Measurements from ENCODE around the gene P2RY14. TPM values are rescaled to one million over a fixed set of nuclear protein-coding genes. Genes with fewer than 3 reads are reported as not detected.

P2RY14 gene
- total and polyA plus RNA-seq, 4 donors = 2.1 to 11.0 (median 2.5) TPM

DNA sequence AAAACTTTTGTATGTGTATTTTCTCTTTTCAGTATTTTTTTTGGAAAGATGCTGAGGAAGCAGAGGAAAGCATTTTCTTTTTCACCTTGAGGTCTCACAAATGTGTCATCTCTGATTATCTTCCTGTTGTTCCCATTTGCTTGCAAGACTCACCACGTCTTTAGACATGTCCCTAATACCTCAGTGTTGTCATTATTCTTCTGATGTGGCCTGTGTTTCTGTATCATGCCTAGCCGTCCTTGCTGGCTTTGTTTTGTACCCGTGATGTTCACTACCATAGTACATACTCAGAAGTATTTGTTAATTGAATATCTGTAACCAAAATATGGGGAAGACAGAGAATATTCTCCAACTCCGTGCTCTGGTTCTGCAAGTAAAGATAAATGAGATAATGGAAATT, 5.0 kb upstream of the P2RY14 start:
- Histone ChIP-seq H3K4me1 (ENCODE audit: control insufficient read depth in 5 of 5, insufficient read depth in 5 of 5, low read length in 5 of 5) (peaks cover 0 to 7% (median 0%) of the 10 kb centered on the region in 5 donors), H3K27ac (ENCODE audit: low read depth in 1 of 2, low read length in 1 of 2) (no peak overlapping the region), H3K9me3 (ENCODE audit: control insufficient read depth in 4 of 4, insufficient read depth in 3 of 4, low read length in 3 of 4) (no peaks in the 10 kb centered on the region), H3K4me3 (no peak overlapping the region), H3K9ac (ENCODE audit: insufficient read depth in 1 of 2, low read length in 2 of 2) (no peak overlapping the region), H3K27me3 (ENCODE audit: control insufficient read depth in 3 of 3, insufficient read depth in 3 of 3, low read length in 2 of 3) (no peaks in the 10 kb centered on the region), H3K36me3 (ENCODE audit: control insufficient read depth in 4 of 4, insufficient read depth in 4 of 4, low read length in 4 of 4) (no peaks in the 10 kb centered on the region)
- TF ChIP-seq, protein P1, sequence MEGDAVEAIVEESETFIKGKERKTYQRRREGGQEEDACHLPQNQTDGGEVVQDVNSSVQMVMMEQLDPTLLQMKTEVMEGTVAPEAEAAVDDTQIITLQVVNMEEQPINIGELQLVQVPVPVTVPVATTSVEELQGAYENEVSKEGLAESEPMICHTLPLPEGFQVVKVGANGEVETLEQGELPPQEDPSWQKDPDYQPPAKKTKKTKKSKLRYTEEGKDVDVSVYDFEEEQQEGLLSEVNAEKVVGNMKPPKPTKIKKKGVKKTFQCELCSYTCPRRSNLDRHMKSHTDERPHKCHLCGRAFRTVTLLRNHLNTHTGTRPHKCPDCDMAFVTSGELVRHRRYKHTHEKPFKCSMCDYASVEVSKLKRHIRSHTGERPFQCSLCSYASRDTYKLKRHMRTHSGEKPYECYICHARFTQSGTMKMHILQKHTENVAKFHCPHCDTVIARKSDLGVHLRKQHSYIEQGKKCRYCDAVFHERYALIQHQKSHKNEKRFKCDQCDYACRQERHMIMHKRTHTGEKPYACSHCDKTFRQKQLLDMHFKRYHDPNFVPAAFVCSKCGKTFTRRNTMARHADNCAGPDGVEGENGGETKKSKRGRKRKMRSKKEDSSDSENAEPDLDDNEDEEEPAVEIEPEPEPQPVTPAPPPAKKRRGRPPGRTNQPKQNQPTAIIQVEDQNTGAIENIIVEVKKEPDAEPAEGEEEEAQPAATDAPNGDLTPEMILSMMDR (IDR thresholded peaks at IDR 0.05; ENCODE audit: control extremely low read depth, extremely low read depth) = no peak
- ATAC-seq (ENCODE audit: insufficient read depth, low FRiP score) (no peak), DNase-seq (no peak)
- WGBS, 2 donors = 65 to 74% methylated on average over 4 of the region's 4 CpGs

DNA sequence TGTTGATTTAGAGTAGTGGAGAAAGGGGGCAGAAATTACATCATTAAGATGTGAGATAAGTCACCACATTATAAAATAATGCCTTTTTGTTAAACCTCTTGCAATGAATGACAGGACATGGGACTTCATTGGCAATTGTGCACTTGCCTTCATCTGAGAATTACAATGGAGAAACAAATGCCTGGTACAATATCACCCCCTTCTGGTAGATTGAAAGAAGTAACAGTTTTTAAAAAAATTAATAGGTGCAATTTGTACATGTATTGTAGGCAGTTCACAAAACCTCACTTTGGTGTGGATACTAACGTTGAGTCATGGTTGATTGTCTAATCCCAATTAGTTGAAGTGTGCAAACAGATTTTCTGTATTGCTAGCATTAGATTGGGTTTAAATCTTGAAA, 4.6 kb upstream of the P2RY14 start:
- H3K27ac ChIP-seq (ENCODE audit: low read depth in 1 of 2, low read length in 1 of 2) = no peak overlapping the region
- H3K9ac ChIP-seq (ENCODE audit: insufficient read depth in 1 of 2, low read length in 2 of 2) = no peak overlapping the region
- WGBS, 2 donors = 0 to 3% methylated on average over 1 of the region's 1 CpG
- H3K4me1 ChIP-seq (ENCODE audit: control insufficient read depth in 5 of 5, insufficient read depth in 5 of 5, low read length in 5 of 5) = peaks cover 0 to 7% (median 0%) of the 10 kb centered on the region in 5 donors
- no peaks in the 10 kb centered on the region for H3K36me3 ChIP-seq (ENCODE audit: control insufficient read depth in 4 of 4, insufficient read depth in 4 of 4, low read length in 4 of 4)
- TF ChIP-seq, protein P1 (IDR thresholded peaks at IDR 0.05; ENCODE audit: control extremely low read depth, extremely low read depth) = peak; percentile 57
- DNase-seq = peak in 2 of 3 donors; percentile 77 to 85
- H3K4me3 ChIP-seq = no peak overlapping the region
- peak; percentile 65 for ATAC-seq (ENCODE audit: insufficient read depth, low FRiP score)
- no peaks in the 10 kb centered on the region for H3K27me3 ChIP-seq (ENCODE audit: control insufficient read depth in 3 of 3, insufficient read depth in 3 of 3, low read length in 2 of 3)
- no peaks in the 10 kb centered on the region for H3K9me3 ChIP-seq (ENCODE audit: control insufficient read depth in 4 of 4, insufficient read depth in 3 of 4, low read length in 3 of 4)

DNA sequence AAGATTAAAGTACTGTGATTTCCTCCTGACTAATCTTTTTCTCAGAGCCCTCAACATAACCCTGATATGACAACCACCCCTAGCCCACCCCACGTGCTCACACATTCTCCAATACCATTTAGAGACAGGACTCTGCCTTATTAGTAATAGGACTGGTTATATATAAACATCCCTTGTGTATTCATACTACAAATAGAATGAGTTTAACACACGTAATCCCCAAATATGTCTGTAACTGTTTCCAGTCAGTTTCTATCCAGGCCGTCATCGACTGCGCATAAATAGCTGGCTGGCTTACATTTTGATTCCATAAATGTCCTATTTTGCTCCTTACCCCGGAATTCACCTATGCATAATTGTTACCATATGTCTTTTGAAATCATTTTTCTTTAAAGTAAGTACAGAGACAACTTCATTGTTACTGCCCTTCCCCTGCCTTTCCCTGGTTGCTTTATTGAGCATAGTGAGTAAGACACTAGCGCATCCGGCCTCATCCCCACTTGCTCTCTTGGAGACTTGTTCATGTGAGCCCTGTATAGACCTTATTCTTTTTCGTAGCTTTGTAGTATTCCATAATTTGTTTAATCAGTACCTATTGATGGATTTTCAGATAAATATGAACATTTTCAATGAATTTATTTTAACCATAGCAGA, 3.5 kb upstream of the P2RY14 start:
- Histone ChIP-seq H3K9ac (ENCODE audit: insufficient read depth in 1 of 2, low read length in 2 of 2) (no peak overlapping the region), H3K9me3 (ENCODE audit: control insufficient read depth in 4 of 4, insufficient read depth in 3 of 4, low read length in 3 of 4) (no peaks in the 10 kb centered on the region), H3K27ac (ENCODE audit: low read depth in 1 of 2, low read length in 1 of 2) (no peak overlapping the region), H3K4me1 (ENCODE audit: control insufficient read depth in 5 of 5, insufficient read depth in 5 of 5, low read length in 5 of 5) (peaks cover 0 to 7% (median 0%) of the 10 kb centered on the region in 5 donors), H3K27me3 (ENCODE audit: control insufficient read depth in 3 of 3, insufficient read depth in 3 of 3, low read length in 2 of 3) (no peaks in the 10 kb centered on the region), H3K4me3 (no peak overlapping the region), H3K36me3 (ENCODE audit: control insufficient read depth in 4 of 4, insufficient read depth in 4 of 4, low read length in 4 of 4) (no peaks in the 10 kb centered on the region)
- no peak for DNase-seq
- TF ChIP-seq, protein P1 (IDR thresholded peaks at IDR 0.05; ENCODE audit: control extremely low read depth, extremely low read depth) = no peak
- ATAC-seq (ENCODE audit: insufficient read depth, low FRiP score) = no peak
- 83 to 91% methylated on average over 9 of the region's 9 CpGs for WGBS, 2 donors

DNA sequence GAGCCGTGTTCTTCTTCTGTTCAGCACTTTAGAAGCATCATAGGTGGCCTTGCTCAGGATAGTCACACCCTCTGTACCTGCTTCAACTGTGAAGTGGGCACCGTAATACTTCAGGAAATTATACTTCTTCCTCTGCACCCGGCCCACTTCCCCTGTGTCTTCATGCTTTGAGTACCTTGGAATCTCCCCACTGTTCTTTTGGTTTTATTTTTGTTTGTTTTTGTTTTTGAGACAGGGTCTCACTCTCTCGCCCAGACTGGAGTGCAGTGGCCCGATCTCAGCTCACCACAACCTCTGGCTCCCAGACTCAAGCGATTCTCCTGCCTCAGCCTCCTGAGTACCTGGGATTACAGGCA, 1.7 kb downstream of the P2RY14 start:
- 58 to 59% methylated on average over 6 of the region's 6 CpGs for WGBS, 2 donors
- Histone ChIP-seq H3K4me1 (ENCODE audit: control insufficient read depth in 5 of 5, insufficient read depth in 5 of 5, low read length in 5 of 5) (no peaks in the 10 kb centered on the region), H3K27me3 (ENCODE audit: control insufficient read depth in 3 of 3, insufficient read depth in 3 of 3, low read length in 2 of 3) (no peaks in the 10 kb centered on the region), H3K36me3 (ENCODE audit: control insufficient read depth in 4 of 4, insufficient read depth in 4 of 4, low read length in 4 of 4) (no peaks in the 10 kb centered on the region), H3K9me3 (ENCODE audit: control insufficient read depth in 4 of 4, insufficient read depth in 3 of 4, low read length in 3 of 4) (no peaks in the 10 kb centered on the region), H3K27ac (ENCODE audit: low read depth in 1 of 2, low read length in 1 of 2) (no peak overlapping the region), H3K9ac (ENCODE audit: insufficient read depth in 1 of 2, low read length in 2 of 2) (no peak overlapping the region), H3K4me3 (no peak overlapping the region)
- TF ChIP-seq, protein P1 (IDR thresholded peaks at IDR 0.05; ENCODE audit: control extremely low read depth, extremely low read depth) = no peak
- DNase-seq = no peak
- ATAC-seq (ENCODE audit: insufficient read depth, low FRiP score) = no peak
